HG03108 (cell line): ENCODE results near the gene SMIM32.

Experiments
- ATAC-seq: cut with Tn5 transposase; IDR thresholded peaks from one replicate; pipeline ENCODE4 v1.9.1; 2021; ENCODE audit warnings: moderate library complexity; ENCODE audit not compliant: unreplicated experiment

The SMIM32 gene

DNA sequence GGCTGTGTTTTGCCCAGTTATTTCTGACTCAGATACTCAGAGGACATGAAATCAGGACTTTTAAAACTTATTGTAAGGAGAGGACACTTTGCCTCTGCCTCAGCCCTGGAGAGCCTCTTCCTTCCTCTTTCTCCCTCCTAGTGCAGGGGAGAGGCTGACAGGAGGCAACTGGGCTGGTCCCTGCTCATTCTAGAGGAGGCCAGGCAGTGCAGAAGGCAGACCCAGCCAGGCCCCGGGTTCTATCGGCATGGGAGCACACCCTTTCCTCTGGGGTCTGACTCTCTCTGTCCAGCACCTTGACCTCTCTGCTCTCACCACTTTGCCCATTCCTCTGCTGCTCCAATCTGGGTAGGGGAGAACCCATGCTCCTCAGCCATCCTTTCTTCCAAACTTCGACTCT is 16.0 kb upstream of the SMIM32 start:
- no peak for ATAC-seq

DNA sequence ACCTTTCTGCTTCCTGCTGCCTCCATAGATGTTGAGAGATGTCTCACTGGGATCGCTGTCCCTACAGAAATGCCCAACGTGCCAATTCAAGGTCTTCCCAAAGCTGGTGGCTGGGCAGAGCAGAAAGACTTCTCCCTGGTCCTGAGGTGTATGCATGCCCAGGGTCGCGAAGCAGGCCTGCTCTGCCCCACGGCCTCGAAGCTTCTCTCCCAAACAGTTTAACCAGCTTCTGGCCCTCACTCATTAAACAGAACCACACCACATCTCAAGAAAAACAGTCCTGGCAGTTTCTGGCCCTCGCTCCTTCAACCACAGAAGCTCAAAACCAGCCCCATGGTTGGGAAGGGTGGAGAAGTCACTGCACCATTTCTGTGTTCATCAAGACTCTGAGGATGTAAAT is 14.7 kb upstream of the SMIM32 start:
- no peak for ATAC-seq

DNA sequence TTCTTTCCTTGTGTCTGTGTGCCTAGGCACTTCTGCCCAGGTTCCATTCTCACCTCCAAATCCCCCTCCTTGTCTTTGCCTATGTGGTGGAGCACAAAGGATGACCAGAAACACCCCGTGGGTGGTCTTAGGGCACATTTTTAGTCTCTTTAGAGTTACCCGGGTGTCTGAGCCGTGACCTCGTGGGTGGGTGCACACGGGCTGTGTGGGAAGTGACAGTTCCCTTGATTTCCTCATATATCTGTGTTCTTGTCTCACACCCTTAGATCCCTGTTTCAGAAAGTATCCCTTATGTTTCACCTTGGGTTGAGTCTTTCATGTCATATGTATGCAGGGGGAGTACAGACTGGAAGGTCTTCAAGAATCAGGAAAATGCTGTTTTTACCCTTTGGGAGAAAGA is 13.4 kb upstream of the SMIM32 start:
- ATAC-seq, result no peak

DNA sequence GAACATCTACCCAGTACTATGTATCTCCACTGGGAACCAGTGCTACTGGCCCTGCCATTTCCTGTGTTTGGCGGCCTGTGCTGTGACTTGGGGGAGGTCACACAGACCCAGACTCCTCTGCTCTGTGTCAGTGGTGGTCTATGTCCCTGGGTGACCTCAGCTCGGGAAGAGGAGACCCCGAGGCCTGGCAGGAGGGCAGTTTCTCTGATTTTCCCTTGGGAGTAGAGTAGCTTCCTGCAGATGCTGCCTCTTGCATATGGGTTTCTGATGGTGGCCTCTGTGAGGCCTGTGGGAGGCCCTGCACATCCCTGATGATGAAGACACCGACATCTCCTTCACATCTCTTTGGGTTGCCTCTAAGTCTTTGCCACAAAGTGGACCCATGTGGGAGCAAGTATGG is 13.0 kb upstream of the SMIM32 start:
- ATAC-seq, result no peak

DNA sequence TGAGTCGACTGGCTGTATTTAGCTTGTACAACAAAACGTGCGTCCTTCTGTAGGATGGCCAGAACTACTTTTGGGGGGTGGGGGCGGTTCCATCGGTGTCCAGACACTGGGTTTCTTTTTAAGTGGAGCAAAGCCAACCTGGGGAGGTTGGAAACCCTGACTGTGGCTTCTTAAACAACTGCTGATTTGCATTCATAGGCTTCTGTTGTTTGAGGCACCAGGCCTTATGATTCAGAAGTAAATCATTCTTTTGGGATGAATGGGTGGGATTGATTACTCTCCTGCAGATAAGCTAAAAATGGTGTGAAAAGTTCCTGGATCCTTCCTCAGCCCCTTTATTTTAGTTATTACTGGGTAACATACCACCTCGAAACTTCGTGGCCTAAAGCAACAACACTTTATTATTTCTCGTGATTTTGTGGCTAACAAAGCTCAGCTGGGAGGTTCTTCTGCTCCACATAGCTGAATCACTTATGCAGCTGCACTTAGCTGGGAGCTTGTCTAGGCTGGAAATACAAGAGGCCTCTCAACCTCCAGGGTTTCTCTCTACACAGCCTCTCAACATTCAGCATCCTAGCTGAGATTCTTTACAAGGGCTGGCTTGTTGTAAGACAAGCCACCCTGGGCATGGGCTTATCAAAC is 12.2 kb upstream of the SMIM32 start:
- ATAC-seq, result no peak

GRCh38 chr5:136203303-136203922 is 10.5 kb upstream of the SMIM32 start:
- ATAC-seq, result no peak

- no peak for ATAC-seq
These were observed 9.7 kb upstream of the SMIM32 start for GRCh38 chr5:136202469-136203205.

GRCh38 chr5:136201870-136202269 is 8.9 kb upstream of the SMIM32 start:
- no peak for ATAC-seq

DNA sequence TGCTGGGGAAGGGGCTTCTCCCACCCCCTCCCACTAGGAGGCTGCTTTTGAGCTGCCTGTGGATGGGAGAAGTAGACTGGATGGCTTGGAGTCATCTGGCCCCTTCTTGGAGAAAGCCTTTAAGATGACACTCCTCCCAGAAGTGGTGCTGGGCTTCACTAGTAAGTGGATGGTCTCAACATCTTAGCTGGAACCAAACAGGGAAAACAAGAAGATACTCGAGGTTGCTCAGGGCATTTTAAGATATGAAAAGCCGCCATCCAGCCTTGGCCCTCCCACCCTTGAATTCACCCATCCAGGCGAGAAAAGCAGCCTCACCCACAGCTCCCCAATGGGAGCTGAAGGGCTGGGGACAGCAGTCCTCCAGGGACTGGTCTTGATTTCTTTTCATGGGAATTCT is 7.8 kb upstream of the SMIM32 start:
- no peak for ATAC-seq

DNA sequence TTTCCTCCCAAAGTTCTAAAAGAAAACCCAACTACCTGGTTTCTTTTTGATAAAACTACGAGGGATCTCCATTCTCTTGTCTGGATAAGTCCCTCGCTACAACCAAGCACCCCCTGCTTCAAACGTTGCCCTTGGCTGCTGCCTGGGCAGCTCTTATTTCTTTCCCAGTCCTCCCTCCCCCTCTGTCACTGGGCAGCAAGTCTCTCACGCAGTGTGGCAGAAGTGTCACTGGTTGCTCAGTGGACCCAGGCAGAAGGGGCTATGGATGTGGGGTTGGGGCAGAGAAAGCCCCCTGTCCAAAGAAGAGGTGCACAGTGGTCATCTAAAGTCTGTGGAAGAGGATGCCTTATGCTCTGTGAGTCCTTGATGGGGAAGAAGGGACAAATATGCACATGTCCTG is 7.2 kb upstream of the SMIM32 start:
- ATAC-seq, result no peak

DNA sequence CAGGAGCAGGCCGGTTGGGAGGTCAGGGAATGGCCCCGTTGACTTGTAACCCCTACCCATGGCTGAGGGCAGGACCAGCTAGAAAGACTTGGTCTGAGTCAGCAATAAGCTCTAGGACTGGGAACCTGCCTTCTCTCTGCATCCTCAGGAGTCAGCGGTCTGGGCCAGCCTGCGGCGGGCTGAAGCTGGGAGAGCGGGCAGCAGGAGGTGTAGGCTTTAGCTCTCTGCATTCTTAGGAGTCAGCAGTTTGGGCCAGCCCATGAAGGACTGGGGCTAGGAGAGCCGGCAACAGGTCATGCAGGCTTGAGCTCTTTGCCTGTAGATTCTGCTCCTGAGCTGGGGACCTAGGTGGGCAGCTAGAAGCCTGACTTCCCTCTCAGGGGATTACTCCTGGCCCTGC is 6.4 kb upstream of the SMIM32 start:
- ATAC-seq, result no peak

DNA sequence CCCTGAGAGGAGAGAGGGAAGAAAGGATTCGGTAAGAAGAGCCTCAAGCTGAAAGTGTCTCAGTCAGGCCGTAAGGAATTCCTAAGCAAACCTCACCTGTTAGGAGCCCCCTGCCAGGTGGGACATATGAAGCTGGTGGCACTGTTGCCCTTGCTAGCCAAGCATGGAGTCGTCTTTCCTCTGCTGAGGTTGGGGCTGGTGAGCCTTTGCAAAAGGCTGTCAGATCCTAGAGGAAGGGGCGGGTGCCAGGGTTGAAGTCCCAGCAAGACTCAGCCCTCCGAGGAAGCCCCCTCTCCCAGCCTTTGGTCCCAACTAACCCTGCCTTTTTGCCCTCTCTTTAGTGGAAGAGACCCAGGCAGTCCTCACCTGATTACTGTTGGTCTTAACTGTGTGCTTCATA is 5.5 kb upstream of the SMIM32 start:
- no peak for ATAC-seq

DNA sequence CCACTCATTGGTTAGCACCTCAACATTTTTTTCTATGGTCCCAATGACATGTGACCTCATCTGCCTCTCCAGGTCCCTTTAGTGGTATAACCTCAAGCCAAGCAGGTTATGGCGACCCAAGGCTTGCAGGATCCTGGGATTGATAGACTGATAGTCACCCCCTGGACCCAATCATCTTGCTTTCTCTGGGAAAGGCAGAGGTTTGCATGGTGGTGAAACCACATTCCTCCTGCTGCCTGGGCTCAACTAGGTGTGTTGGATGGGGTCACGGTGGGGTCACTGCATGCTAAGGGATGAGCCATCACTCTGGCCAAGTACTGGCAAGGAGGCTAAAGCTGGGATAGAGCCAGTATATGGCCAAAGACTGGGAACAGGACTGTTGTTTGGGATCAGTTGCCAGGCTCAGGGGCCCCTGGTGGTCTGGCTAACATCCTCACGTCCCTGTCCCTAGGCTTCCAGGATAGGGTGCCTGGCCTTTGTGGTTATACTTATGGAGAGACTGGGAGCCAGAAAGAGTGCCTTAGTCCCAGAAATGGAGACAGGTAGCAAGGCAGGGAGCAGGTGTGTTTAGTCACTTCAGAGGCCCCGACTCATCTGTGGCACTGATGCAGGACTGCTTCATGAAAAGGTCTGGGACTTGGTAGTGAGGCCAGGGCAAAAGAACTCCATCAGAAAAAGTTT is 4.6 kb upstream of the SMIM32 start:
- no peak for ATAC-seq

- ATAC-seq, result no peak
These were observed 3.2 kb upstream of the SMIM32 start for GRCh38 chr5:136195971-136196820.

DNA sequence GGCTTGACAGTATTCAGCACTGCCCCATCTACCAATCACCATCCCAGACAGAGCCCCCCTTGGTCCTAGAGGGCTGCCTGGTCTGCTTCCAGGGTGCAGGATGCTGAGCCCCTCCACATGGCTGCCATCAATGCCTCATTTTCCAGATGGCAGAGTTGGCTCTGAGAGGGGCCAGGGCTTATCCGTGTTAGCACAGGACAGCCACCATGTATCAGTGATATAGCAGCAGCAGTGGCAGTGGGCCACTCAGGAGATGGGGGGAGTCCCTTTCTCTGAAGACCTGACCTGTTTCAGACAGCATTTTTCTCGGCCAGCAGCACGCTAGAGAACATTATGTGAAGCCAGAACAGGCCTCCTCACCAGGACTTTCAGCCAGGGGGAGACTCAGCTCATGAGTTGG is 1.6 kb upstream of the SMIM32 start:
- ATAC-seq, result no peak

DNA sequence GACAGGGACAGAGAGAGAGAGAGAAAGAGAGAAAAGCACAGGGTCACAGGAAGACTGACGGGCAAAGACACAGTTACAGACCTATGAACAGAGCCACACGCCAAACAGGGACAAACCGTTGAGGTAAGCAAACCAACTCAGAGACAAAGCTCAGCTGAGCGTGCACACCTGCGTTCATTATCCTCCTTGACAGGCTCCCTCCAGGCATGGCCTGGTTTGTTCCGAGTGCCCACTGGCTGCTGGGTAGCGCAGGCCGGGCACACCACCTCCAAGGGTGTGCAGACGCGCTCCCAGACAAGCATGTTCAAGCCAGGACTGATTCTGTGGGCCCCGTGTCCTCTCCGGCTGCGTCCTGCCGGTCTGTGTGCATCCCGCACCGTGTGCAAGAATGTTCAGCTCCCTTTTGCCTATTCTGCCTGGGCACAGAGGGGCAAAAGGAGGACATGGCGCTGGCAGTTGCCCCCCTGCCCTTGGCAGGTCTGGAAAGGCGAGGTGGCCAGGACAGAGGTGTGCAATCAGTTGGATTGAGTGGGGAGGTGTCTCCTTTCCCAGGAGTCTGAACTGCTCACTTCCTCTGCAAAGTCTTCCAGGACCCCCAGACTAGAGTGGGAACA is 467 bp upstream of the SMIM32 start:
- ATAC-seq, result no peak

- ATAC-seq, result no peak
These were observed 892 bp downstream of the SMIM32 start for GRCh38 chr5:136192015-136192525.

DNA sequence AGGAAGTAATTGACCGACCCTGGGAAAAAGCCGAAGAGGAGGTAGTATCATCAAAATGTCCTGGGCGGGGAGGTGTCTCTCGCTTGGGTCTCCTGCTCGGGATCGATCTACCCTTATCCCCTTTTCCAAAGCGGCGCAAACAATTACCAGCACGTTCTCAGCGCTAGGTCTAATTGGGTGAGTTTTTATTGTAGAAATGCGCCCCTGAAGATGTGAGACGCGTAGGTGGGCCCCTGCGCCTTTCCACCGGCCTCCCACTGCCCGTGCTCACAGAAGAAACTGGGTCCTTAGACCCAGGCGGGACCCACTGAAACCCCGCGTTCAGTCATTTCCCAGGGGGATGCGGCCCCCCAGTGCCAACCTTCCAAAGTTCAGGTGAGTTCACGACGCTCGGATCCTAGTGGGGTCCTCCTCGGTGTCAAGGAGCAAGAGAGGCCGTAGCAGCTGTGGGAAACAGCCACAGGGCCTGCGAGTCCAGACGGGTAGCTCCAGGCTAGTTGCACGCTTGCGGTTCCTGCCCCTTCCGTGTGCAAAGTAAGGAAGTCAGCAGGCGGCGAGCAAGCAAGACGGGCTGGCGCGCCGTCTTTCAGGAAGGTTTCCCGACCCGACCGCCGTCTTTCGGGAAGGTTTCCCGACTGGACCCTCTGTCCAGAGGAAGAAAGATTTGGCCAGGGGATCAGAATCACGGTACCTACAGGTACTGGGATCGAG is 1.5 kb downstream of the SMIM32 start:
- ATAC-seq, result no peak

DNA sequence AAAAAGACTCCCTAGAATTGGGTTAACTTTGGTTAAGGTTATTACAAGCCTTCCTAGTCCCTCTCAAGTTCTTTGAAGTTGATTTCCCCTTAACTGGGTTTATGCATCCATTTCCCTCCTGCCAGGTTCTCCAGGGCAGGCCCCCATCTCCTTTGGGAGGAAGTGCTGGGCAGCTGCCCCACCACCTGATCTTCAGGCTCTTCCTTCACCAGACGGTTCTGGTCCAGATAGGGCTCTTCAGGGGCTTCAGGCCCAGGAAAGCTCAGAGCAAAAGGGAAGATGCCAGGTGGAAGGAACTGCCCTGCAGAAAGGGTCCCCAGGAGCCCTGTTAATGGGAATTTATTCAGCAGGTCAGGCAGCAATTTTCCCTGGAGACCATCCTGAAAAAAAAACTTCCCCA is 2.1 kb downstream of the SMIM32 start:
- ATAC-seq, result no peak
